ENCODE results near the gene HAO2.
"Not testable (repeated sequence)": the region's sequence is repeated elsewhere in the genome, so short reads cannot be mapped to it uniquely, and the experiment has no call there.

Gene HAO2

DNA sequence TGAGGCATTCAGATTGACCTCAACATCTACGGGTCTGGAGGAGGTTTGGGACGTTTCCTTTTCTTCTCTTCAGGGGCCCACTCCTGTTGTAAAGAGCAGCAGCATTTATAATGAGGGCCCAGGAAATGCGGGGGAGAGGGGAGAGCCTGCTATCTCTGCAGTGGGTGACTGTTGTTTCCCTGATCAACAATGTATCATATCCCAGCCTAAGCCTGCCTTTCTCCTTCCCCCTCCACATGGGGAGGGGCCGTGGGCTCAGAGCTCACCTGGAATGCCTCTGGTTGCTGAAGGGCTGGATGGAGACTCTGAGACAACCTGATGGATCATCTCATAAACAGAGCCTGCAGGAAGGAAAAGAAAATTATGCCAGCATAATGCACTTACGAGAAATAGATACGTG is 36.0 kb upstream of the HAO2 start:
- no peak overlapping the region for H3K4me2 ChIP-seq (ENCODE audit: insufficient read depth, low read length)
- DNase-seq (no peak), ATAC-seq (ENCODE audit: insufficient read depth, low read depth) (no peak)
- H3K9ac ChIP-seq (ENCODE audit: low read depth, low read length), result no peak overlapping the region
- H3K9me3 ChIP-seq (ENCODE audit: insufficient read depth, low read length, severe bottlenecking), result no peaks in the 10 kb centered on the region
- no peak for TF ChIP-seq EZH2 (IDR thresholded peaks at IDR 0.05; ENCODE audit: borderline replicate concordance, low read depth, low read length, severe bottlenecking)
- TF ChIP-seq, protein P1, sequence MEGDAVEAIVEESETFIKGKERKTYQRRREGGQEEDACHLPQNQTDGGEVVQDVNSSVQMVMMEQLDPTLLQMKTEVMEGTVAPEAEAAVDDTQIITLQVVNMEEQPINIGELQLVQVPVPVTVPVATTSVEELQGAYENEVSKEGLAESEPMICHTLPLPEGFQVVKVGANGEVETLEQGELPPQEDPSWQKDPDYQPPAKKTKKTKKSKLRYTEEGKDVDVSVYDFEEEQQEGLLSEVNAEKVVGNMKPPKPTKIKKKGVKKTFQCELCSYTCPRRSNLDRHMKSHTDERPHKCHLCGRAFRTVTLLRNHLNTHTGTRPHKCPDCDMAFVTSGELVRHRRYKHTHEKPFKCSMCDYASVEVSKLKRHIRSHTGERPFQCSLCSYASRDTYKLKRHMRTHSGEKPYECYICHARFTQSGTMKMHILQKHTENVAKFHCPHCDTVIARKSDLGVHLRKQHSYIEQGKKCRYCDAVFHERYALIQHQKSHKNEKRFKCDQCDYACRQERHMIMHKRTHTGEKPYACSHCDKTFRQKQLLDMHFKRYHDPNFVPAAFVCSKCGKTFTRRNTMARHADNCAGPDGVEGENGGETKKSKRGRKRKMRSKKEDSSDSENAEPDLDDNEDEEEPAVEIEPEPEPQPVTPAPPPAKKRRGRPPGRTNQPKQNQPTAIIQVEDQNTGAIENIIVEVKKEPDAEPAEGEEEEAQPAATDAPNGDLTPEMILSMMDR (IDR thresholded peaks at IDR 0.05; ENCODE audit: borderline replicate concordance, extremely low read depth, low read length, poor library complexity, severe bottlenecking), result no peak
- H3K27me3 ChIP-seq (ENCODE audit: insufficient read depth, low read length, poor library complexity), result peaks cover 4% of the 10 kb centered on the region
- no peaks in the 10 kb centered on the region for H3K79me2 ChIP-seq (ENCODE audit: insufficient read depth, low read length)
- no peaks in the 10 kb centered on the region for H3K4me1 ChIP-seq (ENCODE audit: insufficient read depth, low read length)
- no peaks in the 10 kb centered on the region for H4K20me1 ChIP-seq (ENCODE audit: insufficient read depth, low read length)
- H3K36me3 ChIP-seq (ENCODE audit: insufficient read depth, low read length), result no peaks in the 10 kb centered on the region
- H3K4me3 ChIP-seq (ENCODE audit: low read depth in 1 of 2, low read length in 2 of 2), result no peak overlapping the region
- H3K27ac ChIP-seq (ENCODE audit: low read length), result no peak overlapping the region
- H2AFZ ChIP-seq (ENCODE audit: low read depth, low read length), result no peak overlapping the region

DNA sequence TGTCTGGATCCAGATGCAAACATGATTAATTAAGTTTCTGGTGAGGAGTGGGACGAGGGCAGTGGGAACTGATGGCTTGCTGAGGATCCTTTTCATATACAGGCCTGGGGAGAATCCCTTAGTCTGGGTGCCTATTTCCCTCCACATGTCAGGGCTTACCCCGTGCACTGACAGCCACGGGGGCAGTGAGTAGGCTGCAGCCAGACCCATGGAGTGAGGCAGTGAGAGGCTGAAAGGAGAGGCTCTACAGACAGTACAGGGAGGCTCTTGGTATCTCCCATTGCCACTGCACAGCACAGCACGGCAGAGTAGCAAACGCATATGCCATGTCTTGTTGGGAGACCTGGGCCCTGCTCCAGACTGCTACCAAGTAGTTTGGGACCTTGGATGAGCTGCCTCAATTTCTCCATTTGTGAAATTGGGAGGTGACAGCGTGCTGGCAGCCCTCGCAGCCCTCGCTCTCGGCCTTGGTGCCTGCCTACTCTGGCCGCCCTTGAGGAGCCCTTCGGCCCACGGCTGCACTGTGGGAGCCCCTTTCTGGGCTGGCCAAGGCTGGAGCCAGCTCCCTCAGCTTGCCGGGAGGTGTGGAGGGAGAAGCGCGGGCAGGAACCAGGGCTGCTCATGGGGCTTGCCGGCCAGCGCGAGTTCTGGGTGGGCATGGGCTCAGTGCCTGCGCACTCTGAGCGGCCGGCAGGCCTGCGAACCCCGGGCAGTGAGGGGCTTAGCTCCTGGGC is 35.3 kb upstream of the HAO2 start:
- H3K4me2 ChIP-seq (ENCODE audit: insufficient read depth, low read length), result no peak overlapping the region
- no peaks in the 10 kb centered on the region for H3K9me3 ChIP-seq (ENCODE audit: insufficient read depth, low read length, severe bottlenecking)
- no peak overlapping the region for H3K4me3 ChIP-seq (ENCODE audit: low read depth in 1 of 2, low read length in 2 of 2)
- H2AFZ ChIP-seq (ENCODE audit: low read depth, low read length), result no peak overlapping the region
- no peaks in the 10 kb centered on the region for H3K79me2 ChIP-seq (ENCODE audit: insufficient read depth, low read length)
- DNase-seq, result no peak
- H3K27ac ChIP-seq (ENCODE audit: low read length), result no peak overlapping the region
- no peak for ATAC-seq (ENCODE audit: insufficient read depth, low read depth)
- peaks cover 4% of the 10 kb centered on the region for H3K27me3 ChIP-seq (ENCODE audit: insufficient read depth, low read length, poor library complexity)
- no peak overlapping the region for H3K9ac ChIP-seq (ENCODE audit: low read depth, low read length)
- TF ChIP-seq, protein P1 (IDR thresholded peaks at IDR 0.05; ENCODE audit: borderline replicate concordance, extremely low read depth, low read length, poor library complexity, severe bottlenecking), result no peak
- no peak for TF ChIP-seq EZH2 (IDR thresholded peaks at IDR 0.05; ENCODE audit: borderline replicate concordance, low read depth, low read length, severe bottlenecking)
- H3K36me3 ChIP-seq (ENCODE audit: insufficient read depth, low read length), result no peaks in the 10 kb centered on the region
- H3K4me1 ChIP-seq (ENCODE audit: insufficient read depth, low read length), result no peaks in the 10 kb centered on the region
- no peaks in the 10 kb centered on the region for H4K20me1 ChIP-seq (ENCODE audit: insufficient read depth, low read length)

DNA sequence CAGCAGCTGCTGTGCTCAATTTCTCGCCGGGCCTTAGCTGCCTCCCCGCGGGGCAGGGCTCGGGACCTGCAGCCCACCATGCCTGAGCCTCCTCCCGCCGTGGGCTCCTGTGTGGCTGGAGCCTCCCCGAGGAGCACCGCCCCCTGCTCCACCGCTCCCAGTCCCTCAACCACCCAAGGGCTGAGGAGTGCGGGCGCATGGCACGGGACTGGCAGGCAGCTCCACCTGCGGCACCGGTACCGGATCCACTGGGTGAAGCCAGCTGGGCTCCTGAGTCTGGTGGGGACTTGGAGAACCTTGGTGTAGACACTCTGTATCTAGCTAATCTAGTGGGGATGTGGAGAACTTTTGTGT is 34.7 kb upstream of the HAO2 start:
- H3K9me3 ChIP-seq (ENCODE audit: insufficient read depth, low read length, severe bottlenecking); H3K4me2 ChIP-seq (ENCODE audit: insufficient read depth, low read length); H3K79me2 ChIP-seq (ENCODE audit: insufficient read depth, low read length); H3K27ac ChIP-seq (ENCODE audit: low read length); H3K4me1 ChIP-seq (ENCODE audit: insufficient read depth, low read length); H3K9ac ChIP-seq (ENCODE audit: low read depth, low read length); H3K27me3 ChIP-seq (ENCODE audit: insufficient read depth, low read length, poor library complexity); DNase-seq; ATAC-seq (ENCODE audit: insufficient read depth, low read depth); H3K36me3 ChIP-seq (ENCODE audit: insufficient read depth, low read length); H3K4me3 ChIP-seq (ENCODE audit: low read depth in 1 of 2, low read length in 2 of 2); H4K20me1 ChIP-seq (ENCODE audit: insufficient read depth, low read length); H2AFZ ChIP-seq (ENCODE audit: low read depth, low read length): not testable (repeated sequence)

DNA sequence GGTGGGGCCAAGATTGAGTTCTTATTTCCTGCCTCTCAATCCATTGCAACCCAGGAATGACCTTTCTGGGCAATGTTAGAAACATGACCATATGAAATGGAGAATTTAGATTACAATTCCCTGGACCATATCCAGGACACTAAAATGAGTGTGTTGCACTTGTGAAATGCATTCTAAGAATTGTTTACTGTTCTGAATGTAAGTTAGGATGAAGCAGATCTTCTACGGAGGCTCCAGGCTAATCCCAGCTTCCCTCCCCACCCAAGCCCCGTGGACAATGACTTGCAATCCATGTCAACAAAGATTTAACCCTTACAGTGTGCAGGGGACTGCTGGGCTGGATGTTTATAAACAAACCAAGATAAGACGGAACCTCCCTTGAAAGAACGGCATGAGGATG is 31.7 kb upstream of the HAO2 start:
- DNase-seq (no peak), ATAC-seq (ENCODE audit: insufficient read depth, low read depth) (no peak)
- Histone ChIP-seq H2AFZ (ENCODE audit: low read depth, low read length) (no peak overlapping the region), H3K79me2 (ENCODE audit: insufficient read depth, low read length) (no peaks in the 10 kb centered on the region), H3K27me3 (ENCODE audit: insufficient read depth, low read length, poor library complexity) (no peaks in the 10 kb centered on the region), H3K4me3 (ENCODE audit: low read depth in 1 of 2, low read length in 2 of 2) (no peak overlapping the region), H3K9ac (ENCODE audit: low read depth, low read length) (no peak overlapping the region), H3K4me1 (ENCODE audit: insufficient read depth, low read length) (no peaks in the 10 kb centered on the region), H3K36me3 (ENCODE audit: insufficient read depth, low read length) (no peaks in the 10 kb centered on the region), H3K4me2 (ENCODE audit: insufficient read depth, low read length) (no peak overlapping the region), H3K9me3 (ENCODE audit: insufficient read depth, low read length, severe bottlenecking) (no peaks in the 10 kb centered on the region), H4K20me1 (ENCODE audit: insufficient read depth, low read length) (no peaks in the 10 kb centered on the region), H3K27ac (ENCODE audit: low read length) (no peak overlapping the region)
- TF ChIP-seq, protein P1 (IDR thresholded peaks at IDR 0.05; ENCODE audit: borderline replicate concordance, extremely low read depth, low read length, poor library complexity, severe bottlenecking), result no peak
- TF ChIP-seq EZH2 (IDR thresholded peaks at IDR 0.05; ENCODE audit: borderline replicate concordance, low read depth, low read length, severe bottlenecking), result no peak
